Limb (tissue), 2 donors: ENCODE results near the gene RAP1GAP.
"Not testable (repeated sequence)": the region's sequence is repeated elsewhere in the genome, so short reads cannot be mapped to it uniquely, and the experiment has no call there.

ENCODE experiments used
- DNase-seq, 2 donors: peaks; one replicate each; pipeline ENCODE4 v3.0.0-alpha.2; 2016; ENCODE audit errors: extremely low spot score in 2 of 2

The RAP1GAP gene

DNA sequence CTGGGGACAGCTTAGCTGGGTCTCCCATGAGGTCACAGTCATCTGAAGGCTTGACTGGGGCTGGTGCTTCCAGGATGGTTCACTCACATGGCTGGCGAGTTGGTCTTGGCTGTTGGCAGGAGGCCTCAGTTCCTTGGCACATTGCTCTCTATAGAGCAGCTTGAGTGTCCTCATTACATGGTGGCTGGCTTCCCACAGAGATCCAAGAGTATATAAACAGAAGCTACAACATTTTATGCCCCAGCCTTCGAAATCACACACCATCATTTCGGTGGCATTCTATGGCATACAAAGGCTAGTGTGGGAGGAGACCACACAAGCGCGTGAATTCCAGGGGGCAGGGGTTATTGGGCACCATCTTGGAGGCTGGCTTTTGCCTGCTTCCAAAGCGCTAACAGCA is 96.9 kb downstream of the RAP1GAP start:
- no peak for DNase-seq

DNA sequence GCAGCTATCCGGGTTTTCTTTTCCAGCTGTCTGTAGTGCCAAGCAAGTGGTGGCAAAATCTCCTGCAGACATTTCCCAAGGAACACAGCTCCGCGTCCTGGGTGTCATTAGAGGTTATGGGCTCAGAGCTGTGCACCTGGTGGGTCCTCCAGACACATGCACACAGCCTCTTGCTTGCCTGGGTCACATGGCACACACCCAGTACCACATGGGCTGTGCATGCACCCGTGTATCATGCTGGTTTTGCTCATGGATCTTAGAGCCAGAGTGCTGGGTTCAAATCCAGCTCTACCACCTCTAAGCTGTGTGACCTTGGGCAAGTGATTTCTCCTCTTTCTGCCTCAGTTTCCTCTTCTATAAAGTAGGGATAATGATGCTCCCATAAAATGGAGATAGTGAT is 98.3 kb downstream of the RAP1GAP start:
- no peak for DNase-seq

DNA sequence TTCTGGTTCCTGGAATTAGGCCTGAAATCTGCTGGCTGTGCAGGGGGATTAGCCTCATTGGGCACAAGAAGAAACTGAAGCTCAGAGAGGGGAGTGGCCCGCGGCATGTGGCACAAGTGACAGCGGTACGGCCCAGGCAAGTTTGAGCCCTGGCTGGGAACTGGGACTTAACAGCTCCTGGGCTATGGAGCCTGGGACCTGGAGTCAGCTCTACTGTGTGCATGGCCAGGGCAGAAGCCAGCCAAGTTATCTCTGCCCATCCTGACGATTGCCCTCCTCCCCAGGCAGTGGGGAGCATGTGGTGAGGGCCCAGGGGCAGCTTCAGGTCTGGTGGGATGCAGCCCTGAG is 98.7 kb downstream of the RAP1GAP start:
- DNase-seq = no peak

GRCh38 chr1:21569820-21570527 is 99.2 kb downstream of the RAP1GAP start:
- no peak for DNase-seq

DNA sequence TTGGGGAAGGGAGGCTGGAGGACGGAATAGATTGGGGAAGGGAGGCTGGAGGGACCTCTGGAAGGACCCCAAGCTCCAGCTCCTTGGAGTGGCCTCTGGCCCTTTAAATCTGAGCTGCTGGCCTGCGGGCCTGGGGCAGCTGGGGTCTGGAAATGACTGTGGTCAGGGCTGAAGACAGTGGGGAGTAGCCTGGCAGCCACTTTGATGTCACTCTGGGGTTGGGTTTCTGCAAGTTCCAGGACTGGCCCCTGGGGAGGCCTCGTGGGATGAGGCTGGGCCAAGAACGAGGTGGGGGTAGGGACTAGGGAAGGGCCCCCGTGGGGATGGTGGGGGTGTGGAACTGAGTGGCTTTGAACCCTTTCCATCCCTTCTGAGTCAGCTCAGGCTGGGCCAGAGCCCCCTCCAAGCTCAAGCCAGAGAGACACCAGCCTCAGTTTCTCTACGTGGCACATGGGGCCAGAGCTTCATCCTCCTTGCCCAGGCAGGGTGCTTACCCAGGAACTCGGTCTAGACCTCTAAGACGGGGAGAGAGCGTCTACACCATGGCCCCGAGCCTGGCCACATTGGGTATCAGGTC is 100.3 kb downstream of the RAP1GAP start:
- no peak for DNase-seq

GRCh38 chr1:21568006-21568746 is 101.0 kb downstream of the RAP1GAP start:
- DNase-seq = no peak

DNA sequence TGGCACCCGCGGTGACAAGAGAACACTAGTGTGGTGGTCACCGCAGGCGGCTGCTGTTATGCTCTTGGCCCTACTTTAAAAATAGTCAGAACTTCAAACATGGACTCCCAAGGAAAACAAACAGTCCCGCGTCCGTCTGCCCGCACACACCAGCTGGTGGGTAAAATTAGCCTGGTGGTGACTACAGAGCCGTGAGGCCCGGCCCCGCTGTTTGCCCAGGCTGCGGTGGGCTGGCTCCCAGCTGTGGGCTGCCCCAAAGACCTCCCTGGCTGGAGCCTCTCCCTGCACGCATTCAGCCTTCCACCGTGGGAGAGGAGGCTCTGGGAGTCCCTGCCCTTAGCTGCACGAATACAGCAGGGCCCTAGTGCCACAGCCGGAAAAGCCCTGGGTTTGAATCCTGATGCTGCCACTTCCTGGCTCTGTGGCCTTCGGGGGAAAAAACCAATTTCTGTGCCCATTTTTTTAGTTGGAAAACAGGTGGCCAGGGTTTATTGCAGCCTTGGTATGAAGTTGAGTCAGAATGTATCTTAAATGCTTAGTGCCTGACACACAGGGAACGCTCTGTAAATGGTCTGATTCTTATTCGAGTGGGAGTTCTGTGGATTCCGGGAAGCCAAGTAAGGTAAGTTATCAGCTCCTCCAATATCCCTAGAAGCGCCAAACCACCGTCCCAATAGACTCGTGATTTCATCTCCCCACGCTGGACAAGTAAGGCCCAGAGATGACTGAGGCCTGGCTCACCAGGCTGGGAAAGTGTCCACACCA is 101.7 kb downstream of the RAP1GAP start:
- no peak for DNase-seq

DNA sequence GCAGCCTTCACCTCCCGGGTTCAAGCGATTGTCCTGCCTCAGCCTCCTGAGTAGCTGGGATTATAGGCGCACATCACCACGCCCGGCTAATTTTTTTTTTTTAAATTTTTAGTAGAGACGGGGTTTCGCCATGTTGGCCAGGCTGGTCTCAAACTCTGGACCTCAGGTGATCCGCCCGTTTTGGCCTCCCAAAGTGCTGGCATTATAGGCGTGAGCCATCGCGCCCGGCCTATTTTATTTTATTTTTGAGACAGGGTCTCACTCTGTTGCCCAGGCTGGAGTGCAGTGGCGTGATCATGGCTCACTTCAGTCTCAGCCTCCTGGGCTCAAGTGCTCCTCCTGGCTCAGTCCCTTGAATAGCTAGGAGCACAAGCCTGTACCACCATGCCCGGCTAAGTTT is 102.8 kb downstream of the RAP1GAP start:
- not testable (repeated sequence) for DNase-seq

GRCh38 chr1:21565285-21565684 is 103.9 kb downstream of the RAP1GAP start:
- DNase-seq = no peak

DNA sequence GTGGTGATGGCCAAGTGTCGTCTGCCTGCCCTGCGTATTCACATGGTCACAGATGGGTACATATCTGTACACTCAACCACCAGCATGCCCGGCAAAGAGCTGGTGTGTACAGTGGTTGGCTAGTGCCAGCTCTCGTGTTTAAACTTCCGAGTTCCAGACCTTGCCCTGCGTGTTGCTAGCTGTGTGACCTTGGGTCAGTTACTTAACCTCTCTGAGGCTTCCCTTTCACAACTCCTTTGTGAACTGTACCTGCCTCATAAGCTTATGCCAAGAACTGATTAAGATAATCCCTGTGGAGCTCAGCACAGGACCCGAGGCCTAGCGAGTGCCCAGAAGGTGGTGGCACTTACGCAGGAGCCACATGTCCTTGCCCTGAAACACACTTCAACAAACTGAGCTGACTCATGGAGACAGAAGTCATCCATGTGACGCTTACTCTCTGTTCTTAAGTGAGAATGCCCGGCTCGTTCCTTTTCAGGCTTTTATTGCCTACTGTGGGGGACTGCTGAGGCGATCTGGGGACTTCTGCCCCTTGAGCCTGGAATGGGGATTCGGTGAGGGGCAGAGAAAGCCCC is 104.5 kb downstream of the RAP1GAP start:
- DNase-seq = no peak

GRCh38 chr1:21563971-21564370 is 105.2 kb downstream of the RAP1GAP start:
- DNase-seq = no peak

GRCh38 chr1:21562896-21563295 is 106.3 kb downstream of the RAP1GAP start:
- DNase-seq = no peak

- no peak for DNase-seq
Measured at GRCh38 chr1:21560916-21561638, 108.1 kb downstream of the RAP1GAP start.

DNA sequence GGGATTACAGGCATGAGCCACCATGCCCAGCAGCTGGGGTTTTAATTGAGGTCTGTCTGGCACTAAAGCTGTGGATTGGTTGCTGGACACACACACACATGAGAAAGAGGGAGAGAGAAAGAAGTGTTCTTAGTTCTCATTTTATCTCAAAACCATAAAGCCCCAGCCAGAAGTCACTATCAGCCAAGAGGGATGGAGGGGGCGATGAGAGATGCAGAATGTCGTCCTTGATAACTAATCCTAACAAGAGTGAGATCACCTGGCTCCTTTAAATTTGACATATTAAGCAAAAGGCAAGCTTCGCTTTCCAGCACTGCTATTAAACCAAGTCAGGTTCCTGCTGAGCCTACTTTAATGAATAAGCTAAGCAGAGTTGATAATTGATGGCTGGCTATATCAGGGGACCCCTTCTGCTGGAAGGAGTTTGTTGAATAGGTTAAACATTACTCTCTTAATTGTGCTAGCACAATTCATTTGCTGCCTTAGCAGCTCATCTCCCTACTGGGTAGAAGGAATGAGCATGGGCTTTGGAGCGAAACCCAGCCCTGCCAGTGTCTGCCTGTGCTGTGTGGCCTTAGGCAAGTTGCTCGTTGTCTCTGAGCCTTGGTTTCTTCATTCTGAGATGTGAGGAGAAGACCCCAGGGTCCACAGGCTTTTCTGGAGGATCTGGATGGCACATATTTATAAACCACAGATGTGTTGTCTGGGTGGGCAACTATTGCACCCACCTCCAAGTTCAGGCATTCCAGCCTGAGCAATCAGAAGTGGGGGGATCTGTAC is 109.2 kb downstream of the RAP1GAP start:
- DNase-seq = no peak

GRCh38 chr1:21553116-21553926 is 115.8 kb downstream of the RAP1GAP start:
- DNase-seq = no peak

GRCh38 chr1:21552715-21553114 is 116.4 kb downstream of the RAP1GAP start:
- no peak for DNase-seq

DNA sequence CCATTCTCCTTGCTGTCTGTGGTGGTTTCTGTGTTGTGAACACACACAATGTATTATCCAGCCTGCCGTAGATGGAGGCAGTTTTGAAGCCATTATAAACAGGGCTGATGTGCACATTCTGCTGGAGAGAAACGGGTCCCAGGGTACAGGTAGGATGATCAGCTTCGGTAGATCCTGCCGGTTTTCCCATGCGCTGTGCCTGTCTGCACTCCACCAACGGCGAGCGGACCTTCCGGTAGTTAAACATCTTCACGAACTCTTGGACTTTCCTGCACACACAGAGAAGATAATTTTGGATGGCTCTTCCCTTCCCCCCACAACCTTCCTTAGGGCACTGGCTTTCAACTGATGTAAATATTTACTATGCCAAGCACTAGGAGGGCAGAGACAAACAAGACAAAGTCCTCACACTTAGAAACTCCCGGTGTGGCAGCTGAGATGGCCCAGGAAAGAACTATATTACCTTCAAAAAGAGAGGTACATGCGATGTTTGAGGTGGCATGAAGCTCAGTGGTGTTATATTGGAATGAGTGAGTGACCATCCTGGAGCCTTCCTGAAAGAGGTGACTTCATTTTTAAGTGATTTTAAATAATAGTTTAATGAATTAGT is 118.2 kb downstream of the RAP1GAP start:
- no peak for DNase-seq

DNA sequence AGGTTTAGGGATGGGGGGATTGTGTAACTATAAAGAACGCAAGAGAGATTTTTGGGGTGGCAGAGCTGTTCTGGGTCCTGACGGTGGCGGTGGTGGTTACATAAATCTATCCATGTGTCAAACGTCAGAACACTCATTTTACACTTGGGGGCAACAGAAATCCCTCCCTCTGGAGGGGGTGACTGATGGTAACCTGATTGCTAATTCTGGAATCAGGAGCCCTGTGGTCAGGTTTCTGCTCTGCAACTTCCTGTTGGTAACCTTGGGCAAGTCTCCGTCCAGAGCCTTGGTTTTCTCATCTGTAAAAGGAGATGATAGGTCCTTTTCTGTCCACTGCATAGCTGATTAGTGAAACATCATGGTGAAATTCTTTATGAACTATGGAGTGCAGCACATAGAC is 119.1 kb downstream of the RAP1GAP start:
- DNase-seq = no peak

DNA sequence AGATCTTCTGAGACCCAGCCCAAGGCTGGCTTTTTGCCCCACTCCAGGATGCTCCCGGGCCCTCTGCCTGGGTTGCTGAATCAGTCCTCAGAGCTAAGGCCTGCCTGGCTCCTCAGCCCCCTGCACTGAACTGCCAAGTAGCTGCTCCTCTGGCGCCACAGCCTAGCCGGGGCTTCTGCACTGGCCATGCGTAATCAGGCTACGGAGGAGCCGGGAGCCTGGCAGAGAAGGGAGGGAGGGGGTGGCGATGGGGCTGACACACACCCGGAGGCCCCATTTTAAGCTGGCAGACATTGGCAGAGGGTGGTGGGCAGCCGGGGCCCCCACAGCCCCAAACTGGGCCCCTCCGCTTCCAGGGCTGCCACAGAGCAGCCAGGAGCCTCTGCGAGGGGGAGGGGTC is 121.3 kb downstream of the RAP1GAP start:
- no peak for DNase-seq
